Natural killer cell treated with Interleukin-12 subunit alpha and Interleukin-12 subunit beta and Interleukin-15 and Interleukin-18, amount 100 ng/mL, for 72 hours (primary cell): Measurements from ENCODE around the gene TACC2. TPM values are rescaled to one million over a fixed set of nuclear protein-coding genes. Genes with fewer than 3 reads are reported as not detected.

Experiments used
- ATAC-seq, 2 donors: fragments of 150-1000 bp; cut with Tn5 transposase in 1 of 2; sonication (Bioruptor Pico), chemical (Tn5 transposase) in 1 of 2; 2 replicates each; pipeline ENCODE4 v1.10.0; 2021
- DNase-seq: peaks from one replicate; pipeline ENCODE4 v3.0.0; 2022; ENCODE audit warnings: low spot score
- H3K27ac Mint-ChIP-seq, 2 donors: 1 replicate in 1 of 2; 2 replicates in 1 of 2; pipeline ENCODE4 v1.8.0; 2022; ENCODE audit warnings: mixed read lengths in 2 of 2, mild to moderate bottlenecking in 1 of 2, moderate library complexity in 1 of 2
- H3K27me3 Mint-ChIP-seq, 2 donors: 1 replicate in 1 of 2; 2 replicates in 1 of 2; pipeline ENCODE4 v1.8.0; 2022; ENCODE audit warnings: mixed read lengths in 2 of 2
- H3K36me3 Mint-ChIP-seq: one replicate; pipeline ENCODE4 v1.8.0; 2022; ENCODE audit warnings: mixed read lengths
- H3K4me1 Mint-ChIP-seq, 2 donors: 1 replicate in 1 of 2; 2 replicates in 1 of 2; pipeline ENCODE4 v1.8.0; 2022; ENCODE audit warnings: low read depth in 2 of 2, mixed read lengths in 2 of 2, mild to moderate bottlenecking in 1 of 2
- H3K4me3 Mint-ChIP-seq: one replicate; pipeline ENCODE4 v1.8.0; 2022; ENCODE audit warnings: mixed read lengths
- H3K9me3 Mint-ChIP-seq: 2 replicates; pipeline ENCODE4 v1.8.0; 2022; ENCODE audit warnings: mixed read lengths
- total RNA-seq, 2 donors: library from RNA; stranded (reverse); gene quantifications; one replicate each; pipeline ENCODE4 v1.2.3, GENCODE V29; 2022

TACC2 gene
- total RNA-seq, 2 donors from 2014 or later, result not detected

GRCh38 chr10:122245136-122245535 lies 256.2 kb downstream of the TACC2 start:
- Mint-ChIP-seq H3K4me1 (no peaks in the 10 kb centered on the region), H3K36me3 (no peaks in the 10 kb centered on the region), H3K9me3 (no peaks in the 10 kb centered on the region), H3K27me3 (peaks cover 6 to 12% of the 10 kb centered on the region in 2 donors), H3K4me3 (no peak overlapping the region), H3K27ac (no peak overlapping the region)
- DNase-seq, result no peak
- no peak for ATAC-seq

GRCh38 chr10:122245897-122246296 lies 256.9 kb downstream of the TACC2 start:
- no peak for DNase-seq
- ATAC-seq, result no peak

GRCh38 chr10:122246830-122247520 lies 258.0 kb downstream of the TACC2 start:
- H3K36me3 Mint-ChIP-seq, result no peaks in the 10 kb centered on the region
- ATAC-seq (no peak), DNase-seq (no peak)
- no peaks in the 10 kb centered on the region for H3K4me1 Mint-ChIP-seq
- no peak overlapping the region for H3K4me3 Mint-ChIP-seq
- H3K9me3 Mint-ChIP-seq, result no peaks in the 10 kb centered on the region
- no peak overlapping the region for H3K27ac Mint-ChIP-seq
- peaks cover 0 to 8% of the 10 kb centered on the region in 2 donors for H3K27me3 Mint-ChIP-seq

More at GRCh38 chr10:122245897-122246296, 256.9 kb downstream of the TACC2 start:
- Mint-ChIP-seq H3K27ac (no peak overlapping the region), H3K27me3 (peaks cover 2 to 9% of the 10 kb centered on the region in 2 donors), H3K36me3 (no peaks in the 10 kb centered on the region), H3K4me1 (no peaks in the 10 kb centered on the region), H3K9me3 (no peaks in the 10 kb centered on the region), H3K4me3 (no peak overlapping the region)

GRCh38 chr10:122248356-122249302 lies 259.7 kb downstream of the TACC2 start:
- H3K4me3 Mint-ChIP-seq, result no peak overlapping the region
- H3K4me1 Mint-ChIP-seq, result no peaks in the 10 kb centered on the region
- ATAC-seq (no peak), DNase-seq (no peak)
- no peaks in the 10 kb centered on the region for H3K9me3 Mint-ChIP-seq
- H3K27ac Mint-ChIP-seq, result no peak overlapping the region
- H3K27me3 Mint-ChIP-seq, result peaks cover 0 to 11% of the 10 kb centered on the region in 2 donors
- no peaks in the 10 kb centered on the region for H3K36me3 Mint-ChIP-seq

- Mint-ChIP-seq H3K36me3 (no peaks in the 10 kb centered on the region), H3K27me3 (peaks cover 0 to 11% of the 10 kb centered on the region in 2 donors), H3K27ac (no peak overlapping the region), H3K4me3 (no peak overlapping the region), H3K4me1 (no peaks in the 10 kb centered on the region), H3K9me3 (no peaks in the 10 kb centered on the region)
- DNase-seq, result no peak
- ATAC-seq, result no peak
These were observed 260.4 kb downstream of the TACC2 start for GRCh38 chr10:122249303-122249850.

GRCh38 chr10:122249991-122250750 lies 261.2 kb downstream of the TACC2 start:
- H3K4me1 Mint-ChIP-seq, result no peaks in the 10 kb centered on the region
- no peaks in the 10 kb centered on the region for H3K9me3 Mint-ChIP-seq
- no peak overlapping the region for H3K4me3 Mint-ChIP-seq
- H3K36me3 Mint-ChIP-seq, result no peaks in the 10 kb centered on the region
- no peak overlapping the region for H3K27ac Mint-ChIP-seq
- DNase-seq (no peak), ATAC-seq (no peak)
- H3K27me3 Mint-ChIP-seq, result peaks cover 0 to 6% of the 10 kb centered on the region in 2 donors

- Mint-ChIP-seq H3K9me3 (no peaks in the 10 kb centered on the region), H3K4me3 (no peak overlapping the region), H3K27me3 (peaks cover 0 to 6% of the 10 kb centered on the region in 2 donors), H3K36me3 (no peaks in the 10 kb centered on the region), H3K4me1 (no peaks in the 10 kb centered on the region), H3K27ac (no peak overlapping the region)
- DNase-seq (no peak), ATAC-seq (no peak)
These were observed 262.7 kb downstream of the TACC2 start for GRCh38 chr10:122251459-122252255.

- no peak for ATAC-seq
- H3K4me1 Mint-ChIP-seq, result no peaks in the 10 kb centered on the region
- H3K27ac Mint-ChIP-seq, result no peak overlapping the region
- no peaks in the 10 kb centered on the region for H3K9me3 Mint-ChIP-seq
- no peak for DNase-seq
- no peak overlapping the region for H3K4me3 Mint-ChIP-seq
- H3K27me3 Mint-ChIP-seq, result peaks cover 6 to 7% of the 10 kb centered on the region in 2 donors
- H3K36me3 Mint-ChIP-seq, result no peaks in the 10 kb centered on the region
These were observed 263.8 kb downstream of the TACC2 start for GRCh38 chr10:122252805-122253204.

- H3K9me3 Mint-ChIP-seq, result no peaks in the 10 kb centered on the region
- ATAC-seq (no peak), DNase-seq (no peak)
- H3K4me1 Mint-ChIP-seq, result no peaks in the 10 kb centered on the region
- no peaks in the 10 kb centered on the region for H3K36me3 Mint-ChIP-seq
- no peak overlapping the region for H3K4me3 Mint-ChIP-seq
- H3K27ac Mint-ChIP-seq, result no peak overlapping the region
- H3K27me3 Mint-ChIP-seq, result peaks cover 6 to 7% of the 10 kb centered on the region in 2 donors
These were observed 264.6 kb downstream of the TACC2 start for GRCh38 chr10:122253605-122254004.

- Mint-ChIP-seq H3K4me1 (no peaks in the 10 kb centered on the region), H3K27ac (no peak overlapping the region), H3K4me3 (no peak overlapping the region), H3K27me3 (peaks cover 10 to 11% of the 10 kb centered on the region in 2 donors), H3K36me3 (no peaks in the 10 kb centered on the region), H3K9me3 (no peaks in the 10 kb centered on the region)
- ATAC-seq (no peak), DNase-seq (no peak)
These were observed 265.9 kb downstream of the TACC2 start for GRCh38 chr10:122254831-122255230.

GRCh38 chr10:122255509-122256301 lies 266.7 kb downstream of the TACC2 start:
- no peak for DNase-seq
- no peaks in the 10 kb centered on the region for H3K4me1 Mint-ChIP-seq
- no peak overlapping the region for H3K4me3 Mint-ChIP-seq
- no peaks in the 10 kb centered on the region for H3K36me3 Mint-ChIP-seq
- ATAC-seq, result no peak
- H3K27me3 Mint-ChIP-seq, result peaks cover 11 to 19% of the 10 kb centered on the region in 2 donors
- no peak overlapping the region for H3K27ac Mint-ChIP-seq
- H3K9me3 Mint-ChIP-seq, result no peaks in the 10 kb centered on the region

GRCh38 chr10:122257041-122257440 lies 268.1 kb downstream of the TACC2 start:
- Mint-ChIP-seq H3K27ac (no peak overlapping the region), H3K4me3 (no peak overlapping the region), H3K9me3 (no peaks in the 10 kb centered on the region), H3K36me3 (no peaks in the 10 kb centered on the region), H3K27me3 (peaks cover 13 to 23% of the 10 kb centered on the region in 2 donors), H3K4me1 (no peaks in the 10 kb centered on the region)
- DNase-seq, result no peak
- no peak for ATAC-seq
